ENCODE measurements around the gene HMGXB3.

DNA sequence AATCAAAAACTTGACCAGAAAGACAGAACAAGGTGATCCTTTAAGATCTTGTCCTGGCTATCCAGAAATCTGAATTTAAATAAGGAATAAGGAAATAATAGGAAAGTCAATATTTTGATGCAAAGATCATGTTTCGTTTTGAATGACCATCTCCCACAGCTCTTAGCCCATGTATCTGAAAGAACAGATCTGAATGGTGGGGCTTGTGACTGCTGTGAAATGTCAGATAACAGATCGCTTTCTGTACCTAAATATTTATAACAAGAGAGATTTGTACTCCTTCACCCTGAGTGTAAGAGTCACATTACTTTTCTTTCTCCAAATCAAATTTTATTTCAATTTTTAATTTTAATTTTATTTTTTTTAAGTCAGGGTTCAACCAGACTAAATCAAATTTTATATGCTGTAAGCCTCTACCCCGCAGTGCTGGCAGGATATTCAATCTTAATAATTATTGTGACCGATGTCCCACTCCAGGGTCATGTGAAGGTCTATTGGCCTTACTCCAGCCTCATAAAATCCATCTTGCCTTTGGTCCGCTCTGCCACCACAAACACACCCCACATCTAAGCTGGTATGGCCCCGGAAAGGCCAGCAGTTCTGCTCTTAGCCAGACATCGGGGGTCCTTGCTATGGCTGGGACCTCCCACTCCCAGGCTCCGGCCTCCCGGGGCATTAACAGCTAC is 47.0 kb upstream of the HMGXB3 start:
- TF ChIP-seq, protein P1, sequence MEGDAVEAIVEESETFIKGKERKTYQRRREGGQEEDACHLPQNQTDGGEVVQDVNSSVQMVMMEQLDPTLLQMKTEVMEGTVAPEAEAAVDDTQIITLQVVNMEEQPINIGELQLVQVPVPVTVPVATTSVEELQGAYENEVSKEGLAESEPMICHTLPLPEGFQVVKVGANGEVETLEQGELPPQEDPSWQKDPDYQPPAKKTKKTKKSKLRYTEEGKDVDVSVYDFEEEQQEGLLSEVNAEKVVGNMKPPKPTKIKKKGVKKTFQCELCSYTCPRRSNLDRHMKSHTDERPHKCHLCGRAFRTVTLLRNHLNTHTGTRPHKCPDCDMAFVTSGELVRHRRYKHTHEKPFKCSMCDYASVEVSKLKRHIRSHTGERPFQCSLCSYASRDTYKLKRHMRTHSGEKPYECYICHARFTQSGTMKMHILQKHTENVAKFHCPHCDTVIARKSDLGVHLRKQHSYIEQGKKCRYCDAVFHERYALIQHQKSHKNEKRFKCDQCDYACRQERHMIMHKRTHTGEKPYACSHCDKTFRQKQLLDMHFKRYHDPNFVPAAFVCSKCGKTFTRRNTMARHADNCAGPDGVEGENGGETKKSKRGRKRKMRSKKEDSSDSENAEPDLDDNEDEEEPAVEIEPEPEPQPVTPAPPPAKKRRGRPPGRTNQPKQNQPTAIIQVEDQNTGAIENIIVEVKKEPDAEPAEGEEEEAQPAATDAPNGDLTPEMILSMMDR (IDR thresholded peaks at IDR 0.05), result no peak
- TF ChIP-seq ZFX (IDR thresholded peaks at IDR 0.05; ENCODE audit: borderline replicate concordance), result no peak

Measured in 22Rv1 (cell line).